Body of pancreas (tissue), 4 donors: ENCODE data around the gene SNAPC2. TPM values are rescaled to one million over a fixed set of nuclear protein-coding genes. Genes with fewer than 3 reads are reported as not detected.
"Not testable (repeated sequence)": the region's sequence is repeated elsewhere in the genome, so short reads cannot be mapped to it uniquely, and the experiment has no call there.

Experiments
- ATAC-seq: fragments of 150-250 bp; one replicate; pipeline ENCODE4 v1.9.1; 2016
- DNase-seq, 4 donors: peaks; one replicate each; pipeline ENCODE4 v3.0.0-alpha.2; 2019
- H3K27ac ChIP-seq, 4 donors: fragments of 200-600 bp; sonication (generic); 1 replicate in 3 of 4; 2 replicates in 1 of 4; pipeline versions ENCODE4 v1.5.1 to v1.6.1; 2016 to 2019; ENCODE audit warnings: mild to moderate bottlenecking in 1 of 4, mixed read lengths in 1 of 4, moderate library complexity in 1 of 4
- H3K27me3 ChIP-seq, 2 donors: fragments of 200-600 bp; sonication (generic); one replicate each; pipeline ENCODE4 v1.6.0; 2016; ENCODE audit warnings: mild to moderate bottlenecking in 1 of 2
- H3K36me3 ChIP-seq, 2 donors: fragments of 200-600 bp; sonication (generic); replicated peaks in 1 of 2; 2 replicates each; pipeline ENCODE4 v1.5.1; 2016; ENCODE audit warnings: low read depth in 2 of 2; ENCODE audit not compliant: insufficient read depth in 1 of 2
- H3K4me1 ChIP-seq: fragments of 200-600 bp; sonication (generic); one replicate; pipeline ENCODE4 v1.6.0; 2016
- H3K4me3 ChIP-seq, 2 donors: fragments of 200-600 bp; sonication (generic); 1 replicate in 1 of 2; 2 replicates in 1 of 2; pipeline ENCODE4 v1.5.1; 2016 to 2019
- H3K9me3 ChIP-seq, 3 donors: fragments of 200-600 bp; sonication (generic); 1 replicate in 2 of 3; 2 replicates in 1 of 3; pipeline ENCODE4 v1.5.1; 2016
- CTCF ChIP-seq, 7 experiments: fragments of 450-650 bp in 4 of 7; fragments of 200-600 bp in 3 of 7; sonication (generic) in 3 of 7; IDR thresholded peaks; one replicate each; pipeline ENCODE4 v1.5.1; 2016 to 2019; ENCODE audit warnings: antibody characterized with exemption in 7 of 7
- POLR2A ChIP-seq, 3 donors: fragments of 450-650 bp; IDR thresholded peaks; one replicate each; pipeline ENCODE4 v1.6.1; 2016; ENCODE audit warnings: antibody characterized with exemption in 3 of 3, mild to moderate bottlenecking in 2 of 3
- WGBS, 2 donors: methylation state at CpG; one replicate each; pipeline ENCODE4 v1.1.5; 2017; 5-methylcytosine and 5-hydroxymethylcytosine counted together
- intact Hi-C: fragments of 100-400 bp; cut with DNase I; formaldehyde crosslinking; loops from one replicate; pipeline ENCODE4 v1.15.1; 2023
- total RNA-seq, 2 donors: library from RNA; depleted of rRNA; stranded (reverse); fragments of >200 nt; gene quantifications; one replicate each; pipeline ENCODE4 v1.1.0, GENCODE V29; 2016

The SNAPC2 gene
- total RNA-seq, 2 donors from 2014 or later, result 6.3 to 9.1 TPM

- DNase-seq, result no peak
- 73 to 83% methylated on average over 7 of the region's 7 CpGs for WGBS, 2 donors
- intact Hi-C loops, result no loop called here
Measured at GRCh38 chr19:7953576-7953975, 33.4 kb downstream of the SNAPC2 start.

GRCh38 chr19:7955696-7956095, 35.6 kb downstream of the SNAPC2 start:
- intact Hi-C loops, result no loop called here

More at GRCh38 chr19:7953576-7953975, 33.4 kb downstream of the SNAPC2 start:
- no peak for ATAC-seq
- Histone ChIP-seq H3K27ac (no peak overlapping the region), H3K9me3 (no peaks in the 10 kb centered on the region), H3K4me1 (no peaks in the 10 kb centered on the region), H3K4me3 (no peak overlapping the region), H3K36me3 (no peaks in the 10 kb centered on the region), H3K27me3 (no peaks in the 10 kb centered on the region)
- TF ChIP-seq CTCF (IDR thresholded peaks at IDR 0.05) (no peak), POLR2A (IDR thresholded peaks at IDR 0.05) (no peak)

GRCh38 chr19:7959211-7959610, 39.1 kb downstream of the SNAPC2 start:
- no peak overlapping the region for H3K4me3 ChIP-seq
- H3K9me3 ChIP-seq, result no peaks in the 10 kb centered on the region
- intact Hi-C loops, result no loop called here
- WGBS, 2 donors, result 64 to 76% methylated on average over 6 of the region's 6 CpGs
- peaks cover 0 to 2% of the 10 kb centered on the region in 2 donors for H3K36me3 ChIP-seq
- H3K27ac ChIP-seq, result no peak overlapping the region
- no peak for ATAC-seq
- no peaks in the 10 kb centered on the region for H3K4me1 ChIP-seq
- no peak for DNase-seq
- no peak for TF ChIP-seq CTCF (IDR thresholded peaks at IDR 0.05)
- no peak for TF ChIP-seq POLR2A (IDR thresholded peaks at IDR 0.05)
- no peaks in the 10 kb centered on the region for H3K27me3 ChIP-seq

More at GRCh38 chr19:7955696-7956095, 35.6 kb downstream of the SNAPC2 start:
- H3K4me1 ChIP-seq, result no peaks in the 10 kb centered on the region
- no peak for TF ChIP-seq POLR2A (IDR thresholded peaks at IDR 0.05)
- no peak for TF ChIP-seq CTCF (IDR thresholded peaks at IDR 0.05)
- H3K36me3 ChIP-seq, result no peaks in the 10 kb centered on the region
- no peak for DNase-seq
- H3K27me3 ChIP-seq, result no peaks in the 10 kb centered on the region
- no peaks in the 10 kb centered on the region for H3K9me3 ChIP-seq
- no peak for ATAC-seq
- H3K27ac ChIP-seq, result no peak overlapping the region
- H3K4me3 ChIP-seq, result no peak overlapping the region
- WGBS, 2 donors, result 78 to 86% methylated on average over 10 to 11 of the region's 11 CpGs

GRCh38 chr19:7961082-7961481, 40.9 kb downstream of the SNAPC2 start:
- DNase-seq, H3K4me1 ChIP-seq, H3K27ac ChIP-seq, H3K4me3 ChIP-seq, ATAC-seq, H3K9me3 ChIP-seq, H3K27me3 ChIP-seq, H3K36me3 ChIP-seq: not testable (repeated sequence)
- intact Hi-C loops, result loop anchor here (10.0 kb wide), 1 partner anchor 174 kb away; no protein-coding TSS in a partner anchor
- WGBS, 2 donors, result 95 to 97% methylated on average over 4 of the region's 4 CpGs

- Histone ChIP-seq H3K27me3 (no peaks in the 10 kb centered on the region), H3K27ac (peak overlapping the region in 1 of 4 donors; percentile 16), H3K4me3 (no peak overlapping the region), H3K9me3 (no peaks in the 10 kb centered on the region), H3K36me3 (peaks cover 7 to 9% of the 10 kb centered on the region in 2 donors), H3K4me1 (no peaks in the 10 kb centered on the region)
- no peak for TF ChIP-seq CTCF (IDR thresholded peaks at IDR 0.05)
- no peak for TF ChIP-seq POLR2A (IDR thresholded peaks at IDR 0.05)
- DNase-seq (no peak), ATAC-seq (no peak)
- 52 to 68% methylated on average over 13 of the region's 13 CpGs for WGBS, 2 donors
- intact Hi-C loops, result loop anchor here (10.0 kb wide), 1 partner anchor 173 kb away; no protein-coding TSS in a partner anchor
Measured at GRCh38 chr19:7961920-7962626, 41.9 kb downstream of the SNAPC2 start.
